ENCODE data around the gene PLEKHM1.
A peak's percentile ranks its signal among the peaks of the same experiment; 100 is the strongest.

Gene PLEKHM1

GRCh38 chr17:45428050-45428617, 62.4 kb downstream of the PLEKHM1 start:
- peaks cover 0 to 16% (median 0%) of the 10 kb centered on the region in 5 donors for H3K27me3 ChIP-seq (ENCODE audit: control insufficient read depth in 5 of 5, insufficient read depth in 4 of 5, low read length in 5 of 5)
- peaks cover 0 to 68% (median 49%) of the 10 kb centered on the region in 5 donors for H3K4me1 ChIP-seq (ENCODE audit: control insufficient read depth in 5 of 5, insufficient read depth in 5 of 5, low read length in 5 of 5)
- H3K27ac ChIP-seq (ENCODE audit: low read depth, low read length): no peak overlapping the region
- H3K9me3 ChIP-seq (ENCODE audit: control insufficient read depth in 5 of 5, low read length in 5 of 5): no peaks in the 10 kb centered on the region
- peak overlapping the region in 2 of 5 donors; percentile 34 to 40 for H3K4me3 ChIP-seq (ENCODE audit: low read depth in 1 of 5, low read length in 5 of 5)
- H3K36me3 ChIP-seq (ENCODE audit: control insufficient read depth in 5 of 5, insufficient read depth in 5 of 5, low read length in 5 of 5): no peaks in the 10 kb centered on the region
- no peak overlapping the region for H3K9ac ChIP-seq (ENCODE audit: low read length in 5 of 5)

GRCh38 chr17:45427181-45427835, 63.2 kb downstream of the PLEKHM1 start:
- Histone ChIP-seq H3K27me3 (ENCODE audit: control insufficient read depth in 5 of 5, insufficient read depth in 4 of 5, low read length in 5 of 5) (peaks cover 0 to 16% (median 0%) of the 10 kb centered on the region in 5 donors), H3K36me3 (ENCODE audit: control insufficient read depth in 5 of 5, insufficient read depth in 5 of 5, low read length in 5 of 5) (no peaks in the 10 kb centered on the region), H3K4me1 (ENCODE audit: control insufficient read depth in 5 of 5, insufficient read depth in 5 of 5, low read length in 5 of 5) (peaks cover 0 to 61% (median 42%) of the 10 kb centered on the region in 5 donors), H3K4me3 (ENCODE audit: low read depth in 1 of 5, low read length in 5 of 5) (no peak overlapping the region), H3K27ac (ENCODE audit: low read depth, low read length) (no peak overlapping the region), H3K9me3 (ENCODE audit: control insufficient read depth in 5 of 5, low read length in 5 of 5) (no peaks in the 10 kb centered on the region), H3K9ac (ENCODE audit: low read length in 5 of 5) (no peak overlapping the region)

- Histone ChIP-seq H3K36me3 (ENCODE audit: control insufficient read depth in 5 of 5, insufficient read depth in 5 of 5, low read length in 5 of 5) (no peaks in the 10 kb centered on the region), H3K4me3 (ENCODE audit: low read depth in 1 of 5, low read length in 5 of 5) (no peak overlapping the region), H3K9me3 (ENCODE audit: control insufficient read depth in 5 of 5, low read length in 5 of 5) (no peaks in the 10 kb centered on the region), H3K4me1 (ENCODE audit: control insufficient read depth in 5 of 5, insufficient read depth in 5 of 5, low read length in 5 of 5) (peaks cover 0 to 55% (median 36%) of the 10 kb centered on the region in 5 donors), H3K27me3 (ENCODE audit: control insufficient read depth in 5 of 5, insufficient read depth in 4 of 5, low read length in 5 of 5) (peaks cover 0 to 16% (median 0%) of the 10 kb centered on the region in 5 donors), H3K9ac (ENCODE audit: low read length in 5 of 5) (no peak overlapping the region), H3K27ac (ENCODE audit: low read depth, low read length) (no peak overlapping the region)
Measured at GRCh38 chr17:45426561-45426960, 64.0 kb downstream of the PLEKHM1 start.

GRCh38 chr17:45425984-45426413, 64.5 kb downstream of the PLEKHM1 start:
- Histone ChIP-seq H3K36me3 (ENCODE audit: control insufficient read depth in 5 of 5, insufficient read depth in 5 of 5, low read length in 5 of 5) (no peaks in the 10 kb centered on the region), H3K27me3 (ENCODE audit: control insufficient read depth in 5 of 5, insufficient read depth in 4 of 5, low read length in 5 of 5) (peaks cover 0 to 12% (median 0%) of the 10 kb centered on the region in 5 donors), H3K4me1 (ENCODE audit: control insufficient read depth in 5 of 5, insufficient read depth in 5 of 5, low read length in 5 of 5) (peaks cover 0 to 49% (median 31%) of the 10 kb centered on the region in 5 donors), H3K9me3 (ENCODE audit: control insufficient read depth in 5 of 5, low read length in 5 of 5) (no peaks in the 10 kb centered on the region), H3K27ac (ENCODE audit: low read depth, low read length) (no peak overlapping the region), H3K9ac (ENCODE audit: low read length in 5 of 5) (no peak overlapping the region), H3K4me3 (ENCODE audit: low read depth in 1 of 5, low read length in 5 of 5) (no peak overlapping the region)

GRCh38 chr17:45425125-45425983, 65.2 kb downstream of the PLEKHM1 start:
- no peak overlapping the region for H3K4me3 ChIP-seq (ENCODE audit: low read depth in 1 of 5, low read length in 5 of 5)
- no peak overlapping the region for H3K9ac ChIP-seq (ENCODE audit: low read length in 5 of 5)
- no peak overlapping the region for H3K27ac ChIP-seq (ENCODE audit: low read depth, low read length)
- peaks cover 0 to 10% (median 0%) of the 10 kb centered on the region in 5 donors for H3K27me3 ChIP-seq (ENCODE audit: control insufficient read depth in 5 of 5, insufficient read depth in 4 of 5, low read length in 5 of 5)
- no peaks in the 10 kb centered on the region for H3K9me3 ChIP-seq (ENCODE audit: control insufficient read depth in 5 of 5, low read length in 5 of 5)
- no peaks in the 10 kb centered on the region for H3K36me3 ChIP-seq (ENCODE audit: control insufficient read depth in 5 of 5, insufficient read depth in 5 of 5, low read length in 5 of 5)
- H3K4me1 ChIP-seq (ENCODE audit: control insufficient read depth in 5 of 5, insufficient read depth in 5 of 5, low read length in 5 of 5): peaks cover 0 to 43% (median 24%) of the 10 kb centered on the region in 5 donors

- H3K9me3 ChIP-seq (ENCODE audit: control insufficient read depth in 5 of 5, low read length in 5 of 5): no peaks in the 10 kb centered on the region
- peaks cover 0 to 4% (median 0%) of the 10 kb centered on the region in 5 donors for H3K27me3 ChIP-seq (ENCODE audit: control insufficient read depth in 5 of 5, insufficient read depth in 4 of 5, low read length in 5 of 5)
- H3K36me3 ChIP-seq (ENCODE audit: control insufficient read depth in 5 of 5, insufficient read depth in 5 of 5, low read length in 5 of 5): no peaks in the 10 kb centered on the region
- H3K4me1 ChIP-seq (ENCODE audit: control insufficient read depth in 5 of 5, insufficient read depth in 5 of 5, low read length in 5 of 5): peaks cover 0 to 39% (median 20%) of the 10 kb centered on the region in 5 donors
- H3K4me3 ChIP-seq (ENCODE audit: low read depth in 1 of 5, low read length in 5 of 5): no peak overlapping the region
- no peak overlapping the region for H3K9ac ChIP-seq (ENCODE audit: low read length in 5 of 5)
- H3K27ac ChIP-seq (ENCODE audit: low read depth, low read length): no peak overlapping the region
Measured at GRCh38 chr17:45424769-45425124, 65.8 kb downstream of the PLEKHM1 start.

- Histone ChIP-seq H3K9me3 (ENCODE audit: control insufficient read depth in 5 of 5, low read length in 5 of 5) (no peaks in the 10 kb centered on the region), H3K27ac (ENCODE audit: low read depth, low read length) (no peak overlapping the region), H3K9ac (ENCODE audit: low read length in 5 of 5) (no peak overlapping the region), H3K36me3 (ENCODE audit: control insufficient read depth in 5 of 5, insufficient read depth in 5 of 5, low read length in 5 of 5) (no peaks in the 10 kb centered on the region), H3K4me3 (ENCODE audit: low read depth in 1 of 5, low read length in 5 of 5) (no peak overlapping the region), H3K4me1 (ENCODE audit: control insufficient read depth in 5 of 5, insufficient read depth in 5 of 5, low read length in 5 of 5) (peaks cover 0 to 32% (median 15%) of the 10 kb centered on the region in 5 donors), H3K27me3 (ENCODE audit: control insufficient read depth in 5 of 5, insufficient read depth in 4 of 5, low read length in 5 of 5) (no peaks in the 10 kb centered on the region)
Measured at GRCh38 chr17:45423975-45424335, 66.6 kb downstream of the PLEKHM1 start.

GRCh38 chr17:45423304-45423974, 67.1 kb downstream of the PLEKHM1 start:
- H3K9me3 ChIP-seq (ENCODE audit: control insufficient read depth in 5 of 5, low read length in 5 of 5): no peaks in the 10 kb centered on the region
- H3K9ac ChIP-seq (ENCODE audit: low read length in 5 of 5): no peak overlapping the region
- H3K4me1 ChIP-seq (ENCODE audit: control insufficient read depth in 5 of 5, insufficient read depth in 5 of 5, low read length in 5 of 5): peaks cover 0 to 29% (median 13%) of the 10 kb centered on the region in 5 donors
- no peaks in the 10 kb centered on the region for H3K27me3 ChIP-seq (ENCODE audit: control insufficient read depth in 5 of 5, insufficient read depth in 4 of 5, low read length in 5 of 5)
- no peak overlapping the region for H3K27ac ChIP-seq (ENCODE audit: low read depth, low read length)
- no peak overlapping the region for H3K4me3 ChIP-seq (ENCODE audit: low read depth in 1 of 5, low read length in 5 of 5)
- no peaks in the 10 kb centered on the region for H3K36me3 ChIP-seq (ENCODE audit: control insufficient read depth in 5 of 5, insufficient read depth in 5 of 5, low read length in 5 of 5)

- H3K36me3 ChIP-seq (ENCODE audit: control insufficient read depth in 5 of 5, insufficient read depth in 5 of 5, low read length in 5 of 5): peaks cover 0 to 2% (median 0%) of the 10 kb centered on the region in 5 donors
- no peak overlapping the region for H3K4me3 ChIP-seq (ENCODE audit: low read depth in 1 of 5, low read length in 5 of 5)
- no peaks in the 10 kb centered on the region for H3K27me3 ChIP-seq (ENCODE audit: control insufficient read depth in 5 of 5, insufficient read depth in 4 of 5, low read length in 5 of 5)
- peaks cover 2 to 33% (median 24%) of the 10 kb centered on the region in 5 donors for H3K4me1 ChIP-seq (ENCODE audit: control insufficient read depth in 5 of 5, insufficient read depth in 5 of 5, low read length in 5 of 5)
- H3K27ac ChIP-seq (ENCODE audit: low read depth, low read length): no peak overlapping the region
- H3K9ac ChIP-seq (ENCODE audit: low read length in 5 of 5): no peak overlapping the region
- H3K9me3 ChIP-seq (ENCODE audit: control insufficient read depth in 5 of 5, low read length in 5 of 5): no peaks in the 10 kb centered on the region
Measured at GRCh38 chr17:45414990-45415881, 75.3 kb downstream of the PLEKHM1 start.
